ENCODE results near the gene HBS1L.

The HBS1L gene

GRCh38 chr6:134995536-134995935 is 59.1 kb downstream of the HBS1L start:
- no peak for DNase-seq (ENCODE audit: low read depth in 1 of 2, low spot score in 1 of 2)
- H3K27me3 ChIP-seq (ENCODE audit: insufficient read depth, poor library complexity, severe bottlenecking): no peaks in the 10 kb centered on the region
- TF ChIP-seq, protein P1, sequence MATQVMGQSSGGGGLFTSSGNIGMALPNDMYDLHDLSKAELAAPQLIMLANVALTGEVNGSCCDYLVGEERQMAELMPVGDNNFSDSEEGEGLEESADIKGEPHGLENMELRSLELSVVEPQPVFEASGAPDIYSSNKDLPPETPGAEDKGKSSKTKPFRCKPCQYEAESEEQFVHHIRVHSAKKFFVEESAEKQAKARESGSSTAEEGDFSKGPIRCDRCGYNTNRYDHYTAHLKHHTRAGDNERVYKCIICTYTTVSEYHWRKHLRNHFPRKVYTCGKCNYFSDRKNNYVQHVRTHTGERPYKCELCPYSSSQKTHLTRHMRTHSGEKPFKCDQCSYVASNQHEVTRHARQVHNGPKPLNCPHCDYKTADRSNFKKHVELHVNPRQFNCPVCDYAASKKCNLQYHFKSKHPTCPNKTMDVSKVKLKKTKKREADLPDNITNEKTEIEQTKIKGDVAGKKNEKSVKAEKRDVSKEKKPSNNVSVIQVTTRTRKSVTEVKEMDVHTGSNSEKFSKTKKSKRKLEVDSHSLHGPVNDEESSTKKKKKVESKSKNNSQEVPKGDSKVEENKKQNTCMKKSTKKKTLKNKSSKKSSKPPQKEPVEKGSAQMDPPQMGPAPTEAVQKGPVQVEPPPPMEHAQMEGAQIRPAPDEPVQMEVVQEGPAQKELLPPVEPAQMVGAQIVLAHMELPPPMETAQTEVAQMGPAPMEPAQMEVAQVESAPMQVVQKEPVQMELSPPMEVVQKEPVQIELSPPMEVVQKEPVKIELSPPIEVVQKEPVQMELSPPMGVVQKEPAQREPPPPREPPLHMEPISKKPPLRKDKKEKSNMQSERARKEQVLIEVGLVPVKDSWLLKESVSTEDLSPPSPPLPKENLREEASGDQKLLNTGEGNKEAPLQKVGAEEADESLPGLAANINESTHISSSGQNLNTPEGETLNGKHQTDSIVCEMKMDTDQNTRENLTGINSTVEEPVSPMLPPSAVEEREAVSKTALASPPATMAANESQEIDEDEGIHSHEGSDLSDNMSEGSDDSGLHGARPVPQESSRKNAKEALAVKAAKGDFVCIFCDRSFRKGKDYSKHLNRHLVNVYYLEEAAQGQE (IDR thresholded peaks at IDR 0.05; ENCODE audit: insufficient replicate concordance, low read depth): no peak
- TF ChIP-seq GABPA (IDR thresholded peaks at IDR 0.05; ENCODE audit: low read depth): no peak
- no peak overlapping the region for H3K27ac ChIP-seq (replicated peaks)
- no peak overlapping the region for H3K4me3 ChIP-seq (replicated peaks; ENCODE audit: insufficient read depth, low read length)

- Histone ChIP-seq H3K27me3 (ENCODE audit: insufficient read depth, poor library complexity, severe bottlenecking) (no peaks in the 10 kb centered on the region), H3K27ac (replicated peaks) (no peak overlapping the region), H3K4me3 (replicated peaks; ENCODE audit: insufficient read depth, low read length) (no peak overlapping the region)
- no peak for DNase-seq (ENCODE audit: low read depth in 1 of 2, low spot score in 1 of 2)
- TF ChIP-seq GABPA (IDR thresholded peaks at IDR 0.05; ENCODE audit: low read depth): no peak
- no peak for TF ChIP-seq POLR2AphosphoS5 (IDR thresholded peaks at IDR 0.05; ENCODE audit: low read depth)
- TF ChIP-seq, protein P2, sequence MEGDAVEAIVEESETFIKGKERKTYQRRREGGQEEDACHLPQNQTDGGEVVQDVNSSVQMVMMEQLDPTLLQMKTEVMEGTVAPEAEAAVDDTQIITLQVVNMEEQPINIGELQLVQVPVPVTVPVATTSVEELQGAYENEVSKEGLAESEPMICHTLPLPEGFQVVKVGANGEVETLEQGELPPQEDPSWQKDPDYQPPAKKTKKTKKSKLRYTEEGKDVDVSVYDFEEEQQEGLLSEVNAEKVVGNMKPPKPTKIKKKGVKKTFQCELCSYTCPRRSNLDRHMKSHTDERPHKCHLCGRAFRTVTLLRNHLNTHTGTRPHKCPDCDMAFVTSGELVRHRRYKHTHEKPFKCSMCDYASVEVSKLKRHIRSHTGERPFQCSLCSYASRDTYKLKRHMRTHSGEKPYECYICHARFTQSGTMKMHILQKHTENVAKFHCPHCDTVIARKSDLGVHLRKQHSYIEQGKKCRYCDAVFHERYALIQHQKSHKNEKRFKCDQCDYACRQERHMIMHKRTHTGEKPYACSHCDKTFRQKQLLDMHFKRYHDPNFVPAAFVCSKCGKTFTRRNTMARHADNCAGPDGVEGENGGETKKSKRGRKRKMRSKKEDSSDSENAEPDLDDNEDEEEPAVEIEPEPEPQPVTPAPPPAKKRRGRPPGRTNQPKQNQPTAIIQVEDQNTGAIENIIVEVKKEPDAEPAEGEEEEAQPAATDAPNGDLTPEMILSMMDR (IDR thresholded peaks at IDR 0.05; ENCODE audit: insufficient read depth, low read length): no peak
- TF ChIP-seq, protein P1 (IDR thresholded peaks at IDR 0.05; ENCODE audit: insufficient replicate concordance, low read depth): no peak
- no peak for TF ChIP-seq SPI1 (IDR thresholded peaks at IDR 0.05; ENCODE audit: borderline replicate concordance, low read depth)
Observed at GRCh38 chr6:134994431-134994830, 60.2 kb downstream of the HBS1L start.

- Histone ChIP-seq H3K27me3 (ENCODE audit: insufficient read depth, poor library complexity, severe bottlenecking) (no peaks in the 10 kb centered on the region), H3K27ac (replicated peaks) (no peak overlapping the region), H3K4me3 (replicated peaks; ENCODE audit: insufficient read depth, low read length) (no peak overlapping the region)
- no peak for DNase-seq (ENCODE audit: low read depth in 1 of 2, low spot score in 1 of 2)
- no peak for TF ChIP-seq GABPA (IDR thresholded peaks at IDR 0.05; ENCODE audit: low read depth)
- TF ChIP-seq SPI1 (IDR thresholded peaks at IDR 0.05; ENCODE audit: borderline replicate concordance, low read depth): no peak
- no peak for TF ChIP-seq POLR2AphosphoS5 (IDR thresholded peaks at IDR 0.05; ENCODE audit: low read depth)
- TF ChIP-seq, protein P2 (IDR thresholded peaks at IDR 0.05; ENCODE audit: insufficient read depth, low read length): no peak
- TF ChIP-seq, protein P1 (IDR thresholded peaks at IDR 0.05; ENCODE audit: insufficient replicate concordance, low read depth): no peak
Observed at GRCh38 chr6:134992155-134992554, 62.5 kb downstream of the HBS1L start.

GRCh38 chr6:134990262-134990661 is 64.4 kb downstream of the HBS1L start:
- TF ChIP-seq SPI1 (IDR thresholded peaks at IDR 0.05; ENCODE audit: borderline replicate concordance, low read depth) (no peak), GABPA (IDR thresholded peaks at IDR 0.05; ENCODE audit: low read depth) (no peak), POLR2AphosphoS5 (IDR thresholded peaks at IDR 0.05; ENCODE audit: low read depth) (no peak)
- TF ChIP-seq, protein P1 (IDR thresholded peaks at IDR 0.05; ENCODE audit: insufficient replicate concordance, low read depth): no peak
- TF ChIP-seq, protein P2 (IDR thresholded peaks at IDR 0.05; ENCODE audit: insufficient read depth, low read length): no peak
- no peak for DNase-seq (ENCODE audit: low read depth in 1 of 2, low spot score in 1 of 2)
- Histone ChIP-seq H3K27ac (replicated peaks) (no peak overlapping the region), H3K27me3 (ENCODE audit: insufficient read depth, poor library complexity, severe bottlenecking) (no peaks in the 10 kb centered on the region), H3K4me3 (replicated peaks; ENCODE audit: insufficient read depth, low read length) (no peak overlapping the region)

All from HL-60 (cell line).